Measurements from ENCODE around the gene CMIP.

GRCh38 chr16:81744911-81745310, 300.3 kb downstream of the CMIP start:
- no peak for TF ChIP-seq CTCF (IDR thresholded peaks at IDR 0.05)
- TF ChIP-seq EZH2 (IDR thresholded peaks at IDR 0.05): no peak
- TF ChIP-seq EZH2phosphoT487 (IDR thresholded peaks at IDR 0.05): no peak

Measured in neural progenitor cell (in vitro differentiated cells).